Measurements from ENCODE around the gene TFIP11. TPM values are rescaled to one million over a fixed set of nuclear protein-coding genes. Genes with fewer than 3 reads are reported as not detected.

TFIP11 gene
- polyA plus RNA-seq, 2 of the 4 experiments (the other 2 are of a cell fraction), result 21.1 to 28.8 TPM

- DNase-seq (ENCODE audit: low read depth in 1 of 2, low spot score in 1 of 2) (no peak), FAIRE-seq (no peak), ATAC-seq (no peak)
- CTCF ChIA-PET, result interaction anchor here (0.9 to 1.1 kb wide), 2 partner anchors 16 to 26 kb away, joined by 3 read pairs; no protein-coding TSS in a partner anchor
- H3K27ac ChIP-seq, result no peak overlapping the region
- no peak overlapping the region for H3K4me2 ChIP-seq
- TF ChIP-seq ZNF302 (CRISPR knock-in tag; IDR thresholded peaks at IDR 0.05) (no peak), TFCP2L1 (CRISPR knock-in tag; IDR thresholded peaks at IDR 0.05) (no peak), HOXB13 (CRISPR knock-in tag; IDR thresholded peaks at IDR 0.05; ENCODE audit: low read depth) (no peak), HES2 (IDR thresholded peaks at IDR 0.05) (no peak), USF2 (IDR thresholded peaks at IDR 0.05) (no peak), RNF2 (IDR thresholded peaks at IDR 0.05; ENCODE audit: borderline replicate concordance, low read depth) (no peak), MAFK (IDR thresholded peaks at IDR 0.05; ENCODE audit: partially characterized antibody) (no peak), HOXA7 (CRISPR knock-in tag; IDR thresholded peaks at IDR 0.05) (no peak), FOSL2 (IDR thresholded peaks at IDR 0.05) (no peak), FOSL2 (CRISPR knock-in tag; IDR thresholded peaks at IDR 0.05) (no peak), ZFP36 (IDR thresholded peaks at IDR 0.05; ENCODE audit: borderline replicate concordance, partially characterized antibody) (no peak), GATA3 (IDR thresholded peaks at IDR 0.05; ENCODE audit: borderline replicate concordance) (no peak), PHF8 (IDR thresholded peaks at IDR 0.05; ENCODE audit: borderline replicate concordance, low read depth) (no peak), E2F6 (IDR thresholded peaks at IDR 0.05; ENCODE audit: borderline replicate concordance, low read depth) (no peak), JUNB (IDR thresholded peaks at IDR 0.05) (no peak), FOXS1 (CRISPR knock-in tag; IDR thresholded peaks at IDR 0.05) (no peak), SREBF2 (IDR thresholded peaks at IDR 0.05) (no peak), EHF (CRISPR knock-in tag; IDR thresholded peaks at IDR 0.05) (no peak), BCL3 (IDR thresholded peaks at IDR 0.05) (no peak), CBX2 (IDR thresholded peaks at IDR 0.05; ENCODE audit: borderline replicate concordance, low read depth) (no peak)
- H3K4me3 ChIP-seq, result no peak overlapping the region
- no peaks in the 10 kb centered on the region for H3K9me3 ChIP-seq
- POLR2A ChIA-PET, result interaction anchor here (0.6 kb wide), 1 partner anchor 28 kb away, joined by 3 read pairs; no protein-coding TSS in a partner anchor
- peaks cover 3% of the 10 kb centered on the region; the same call in 1 of the 3 replicates for H3K4me1 ChIP-seq
- 53% methylated on average over 4 of the region's 4 CpGs for WGBS (ENCODE audit: missing lambda C conversion rate)
Observed at GRCh38 chr22:26477341-26477731, 34.9 kb downstream of the TFIP11 start.

DNA sequence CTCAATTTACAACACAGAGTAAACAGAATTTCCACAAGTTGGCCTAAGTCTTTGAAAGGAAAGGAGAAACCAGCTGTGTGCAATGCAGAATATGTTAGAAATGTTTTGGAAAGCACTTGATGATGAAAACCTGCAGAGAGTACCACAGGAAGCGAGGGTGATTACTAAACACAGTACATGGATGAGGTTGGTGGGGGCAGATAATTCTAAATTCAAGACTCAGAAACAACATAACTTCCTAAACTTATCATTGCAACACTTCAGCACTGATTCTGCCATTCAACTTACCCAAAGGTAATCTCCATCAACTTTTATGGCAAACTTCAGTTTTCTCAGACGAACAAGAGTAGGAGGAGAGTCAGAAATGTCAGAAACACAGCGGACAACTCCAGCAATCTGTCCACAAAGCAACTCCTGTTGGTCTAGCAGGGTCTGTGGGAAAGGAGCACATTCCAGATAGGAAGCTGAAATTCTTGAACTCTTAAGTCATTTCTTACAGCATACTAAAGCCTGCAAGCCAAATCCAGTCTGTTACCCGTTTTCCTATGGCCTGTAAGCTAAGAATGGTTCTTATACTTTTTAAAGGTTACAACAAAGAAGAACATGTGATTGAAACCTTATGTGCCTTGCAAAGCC lies 35.5 kb downstream of the TFIP11 start:
- no peak for DNase-seq (ENCODE audit: low read depth in 1 of 2, low spot score in 1 of 2)
- no peak overlapping the region for H3K4me3 ChIP-seq
- TF ChIP-seq FOSB (CRISPR knock-in tag; IDR thresholded peaks at IDR 0.05) (no peak), JUNB (IDR thresholded peaks at IDR 0.05) (no peak), FOSL2 (IDR thresholded peaks at IDR 0.05) (no peak), FOSL2 (CRISPR knock-in tag; IDR thresholded peaks at IDR 0.05) (no peak), ESRRA (IDR thresholded peaks at IDR 0.05; ENCODE audit: borderline replicate concordance, low read length) (no peak), KDM5A (IDR thresholded peaks at IDR 0.05) (no peak), USF2 (IDR thresholded peaks at IDR 0.05) (no peak), KDM1A (IDR thresholded peaks at IDR 0.05; ENCODE audit: low read depth) (no peak), ZSCAN20 (CRISPR knock-in tag; IDR thresholded peaks at IDR 0.05) (no peak), JUN (IDR thresholded peaks at IDR 0.05) (no peak), RARB (CRISPR knock-in tag; IDR thresholded peaks at IDR 0.05) (no peak), HOXA7 (CRISPR knock-in tag; IDR thresholded peaks at IDR 0.05) (no peak), EHMT2 (IDR thresholded peaks at IDR 0.05; ENCODE audit: low read depth) (no peak), HES2 (IDR thresholded peaks at IDR 0.05) (no peak), NFE2L2 (conservative IDR thresholded peaks at IDR 0.05; ENCODE audit: low read length) (no peak), MYC (IDR thresholded peaks at IDR 0.05; ENCODE audit: borderline replicate concordance, low read length) (no peak), CHD4 (IDR thresholded peaks at IDR 0.05; ENCODE audit: borderline replicate concordance) (no peak), HDAC2 (IDR thresholded peaks at IDR 0.05) (no peak)
- H3K9me3 ChIP-seq, result no peaks in the 10 kb centered on the region
- H3K4me1 ChIP-seq, result peaks cover 5% of the 10 kb centered on the region
- ChIA-PET CTCF (interaction anchor here (0.9 to 1.1 kb wide), 2 partner anchors 15 to 26 kb away, joined by 3 read pairs; no protein-coding TSS in a partner anchor), POLR2A (interaction anchor here (0.6 kb wide), 1 partner anchor 28 kb away, joined by 3 read pairs; no protein-coding TSS in a partner anchor)
- no peak overlapping the region for H3K4me2 ChIP-seq
- ATAC-seq, result no peak
- no peak for FAIRE-seq
- H3K27ac ChIP-seq, result no peak overlapping the region
- 90% methylated on average over 4 of the region's 4 CpGs for WGBS (ENCODE audit: missing lambda C conversion rate)

Measured in A549 (cell line).